ACC112 (cell line): Measurements from ENCODE around the gene LMF1.

Experiments
- H2AFZ ChIP-seq: fragments of 200-600 bp; sonication (generic); one replicate; pipeline ENCODE4 v1.6.0; 2017; ENCODE audit warnings: antibody characterized with exemption, low read length; ENCODE audit not compliant: unreplicated experiment
- H3K27ac ChIP-seq: fragments of 200-600 bp; sonication (generic); 2 replicates; pipeline ENCODE4 v1.5.1; 2014; ENCODE audit warnings: low read depth, mild to moderate bottlenecking, antibody characterized with exemption, low read length, moderate library complexity
- H3K27me3 ChIP-seq: fragments of 200-600 bp; sonication (generic); 2 replicates; pipeline ENCODE4 v1.6.1; 2014; ENCODE audit warnings: mild to moderate bottlenecking, antibody characterized with exemption, low read length, moderate library complexity, mixed read lengths; ENCODE audit not compliant: insufficient read depth
- H3K36me3 ChIP-seq: fragments of 200-600 bp; sonication (generic); 2 replicates; pipeline ENCODE4 v1.6.1; 2016; ENCODE audit warnings: mild to moderate bottlenecking, antibody characterized with exemption, low read length, moderate library complexity, mixed read lengths; ENCODE audit not compliant: insufficient read depth
- H3K4me1 ChIP-seq: fragments of 200-600 bp; sonication (generic); one replicate; pipeline ENCODE4 v1.6.1; 2016; ENCODE audit warnings: low read length, mixed read lengths; ENCODE audit not compliant: insufficient read depth, unreplicated experiment, control insufficient read depth
- H3K4me3 ChIP-seq: fragments of 200-600 bp; sonication (generic); 2 replicates; pipeline ENCODE4 v1.5.1; 2014; ENCODE audit warnings: mild to moderate bottlenecking, low read depth, low read length
- H3K79me2 ChIP-seq: fragments of 200-600 bp; sonication (generic); one replicate; pipeline ENCODE4 v1.6.0; 2016; ENCODE audit warnings: low read length; ENCODE audit not compliant: control insufficient read depth, unreplicated experiment, insufficient read depth

LMF1 gene

GRCh38 chr16:984736-985636 lies 14.2 kb upstream of the LMF1 start:
- Histone ChIP-seq H3K27me3 (peaks cover 29% of the 10 kb centered on the region), H3K27ac (no peak overlapping the region)

GRCh38 chr16:984121-984694 lies 13.4 kb upstream of the LMF1 start:
- Histone ChIP-seq H3K27ac (no peak overlapping the region), H3K4me1 (no peaks in the 10 kb centered on the region), H3K27me3 (peaks cover 32% of the 10 kb centered on the region), H3K4me3 (no peak overlapping the region), H3K36me3 (no peaks in the 10 kb centered on the region), H3K79me2 (no peaks in the 10 kb centered on the region), H2AFZ (no peak overlapping the region)

More at GRCh38 chr16:984736-985636, 14.2 kb upstream of the LMF1 start:
- no peak overlapping the region for H2AFZ ChIP-seq
- H3K4me1 ChIP-seq: no peaks in the 10 kb centered on the region
- H3K4me3 ChIP-seq: no peak overlapping the region
- H3K36me3 ChIP-seq: no peaks in the 10 kb centered on the region
- no peaks in the 10 kb centered on the region for H3K79me2 ChIP-seq

- H2AFZ ChIP-seq: no peak overlapping the region
- H3K36me3 ChIP-seq: no peaks in the 10 kb centered on the region
- peaks cover 32% of the 10 kb centered on the region for H3K27me3 ChIP-seq
- no peak overlapping the region for H3K4me3 ChIP-seq
- H3K27ac ChIP-seq: no peak overlapping the region
- H3K79me2 ChIP-seq: no peaks in the 10 kb centered on the region
- no peaks in the 10 kb centered on the region for H3K4me1 ChIP-seq
Observed at GRCh38 chr16:983044-984030, 12.6 kb upstream of the LMF1 start.

GRCh38 chr16:982145-983043 lies 11.6 kb upstream of the LMF1 start:
- Histone ChIP-seq H2AFZ (no peak overlapping the region), H3K79me2 (no peaks in the 10 kb centered on the region), H3K4me1 (no peaks in the 10 kb centered on the region), H3K27ac (no peak overlapping the region), H3K4me3 (peak overlapping the region; percentile 51; the same call in 1 of the 2 replicates), H3K27me3 (peaks cover 32% of the 10 kb centered on the region), H3K36me3 (no peaks in the 10 kb centered on the region)

GRCh38 chr16:981695-982144 lies 10.9 kb upstream of the LMF1 start, which contains the start of gene SOX8:
SOX8 (plus strand) TSS chr16:981770; CDS start chr16:981923, 153 bp downstream.
- Histone ChIP-seq H3K27ac (no peak within 1 kb of the TSS), H2AFZ (peak within 1 kb of the TSS; percentile 60), H3K4me3 (peak within 1 kb of the TSS; percentile 75), H3K27me3 (peaks cover 32% of the 10 kb centered on the region), H3K79me2 (no peaks in the 10 kb centered on the region), H3K36me3 (no peaks in the 10 kb centered on the region), H3K4me1 (no peaks in the 10 kb centered on the region)

- Histone ChIP-seq H3K36me3 (no peaks in the 10 kb centered on the region), H3K4me1 (no peaks in the 10 kb centered on the region), H3K79me2 (no peaks in the 10 kb centered on the region), H3K27me3 (peaks cover 32% of the 10 kb centered on the region), H3K4me3 (peak overlapping the region; percentile 75), H3K27ac (no peak overlapping the region), H2AFZ (peak overlapping the region; percentile 60)
Observed at GRCh38 chr16:980595-980854, 9.7 kb upstream of the LMF1 start.

GRCh38 chr16:979859-980594 lies 9.2 kb upstream of the LMF1 start:
- H3K36me3 ChIP-seq: no peaks in the 10 kb centered on the region
- H3K27ac ChIP-seq: no peak overlapping the region
- peak overlapping the region; percentile 75 for H3K4me3 ChIP-seq
- no peaks in the 10 kb centered on the region for H3K79me2 ChIP-seq
- peaks cover 32% of the 10 kb centered on the region for H3K27me3 ChIP-seq
- H3K4me1 ChIP-seq: no peaks in the 10 kb centered on the region
- H2AFZ ChIP-seq: no peak overlapping the region

- no peak overlapping the region for H2AFZ ChIP-seq
- no peak overlapping the region for H3K27ac ChIP-seq
- H3K4me3 ChIP-seq: no peak overlapping the region
- peaks cover 32% of the 10 kb centered on the region for H3K27me3 ChIP-seq
- no peaks in the 10 kb centered on the region for H3K79me2 ChIP-seq
- no peaks in the 10 kb centered on the region for H3K4me1 ChIP-seq
- no peaks in the 10 kb centered on the region for H3K36me3 ChIP-seq
Observed at GRCh38 chr16:979147-979546, 8.4 kb upstream of the LMF1 start.

GRCh38 chr16:978403-978802 lies 7.6 kb upstream of the LMF1 start:
- no peak overlapping the region for H3K4me3 ChIP-seq
- H3K4me1 ChIP-seq: no peaks in the 10 kb centered on the region
- no peaks in the 10 kb centered on the region for H3K79me2 ChIP-seq
- no peaks in the 10 kb centered on the region for H3K36me3 ChIP-seq
- no peak overlapping the region for H3K27ac ChIP-seq
- no peak overlapping the region for H2AFZ ChIP-seq
- peaks cover 28% of the 10 kb centered on the region for H3K27me3 ChIP-seq
